HCT116 (cell line): Measurements from ENCODE around the gene NFATC3. TPM values are rescaled to one million over a fixed set of nuclear protein-coding genes. Genes with fewer than 3 reads are reported as not detected.

ENCODE experiments used
- ATAC-seq: fragments of 200-7000 bp; cut with Tn5 transposase; 2 replicates; pipeline ENCODE4 v1.9.1; 2020; ENCODE audit warnings: mild to moderate bottlenecking, moderate library complexity
- BruUV-seq: library from RNA; stranded (reverse); fragments of 400-500 nt; replicated peaks from 2 replicates; lab custom pipeline; 2021; lab: Mats Ljungman, UMichigan
- CTCF ChIA-PET: fragments of 300-600 bp; sonication (Branson Sonifier 250); formaldehyde crosslinking; loops from one replicate; lab custom pipeline; 2021; ENCODE audit warnings: antibody characterized with exemption; lab: Charles Lee
- POLR2A ChIA-PET: fragments of 300-600, 350-600 bp; sonication (Branson Sonifier 250); formaldehyde crosslinking; loops from one replicate; lab custom pipeline; 2021; ENCODE audit warnings: antibody characterized with exemption; lab: Charles Lee
- RAD21 ChIA-PET, 2 experiments: fragments of 300-600 bp; sonication (Branson Sonifier 250); formaldehyde crosslinking; loops; one replicate each; lab custom pipeline; 2023; ENCODE audit warnings: low total read pairs in 2 of 2; ENCODE audit not compliant: uncharacterized antibody in 2 of 2, unreplicated experiment in 2 of 2, low non-redundant PET in 1 of 2; lab: Charles Lee
- DNase-seq: peaks from one replicate; pipeline ENCODE4 v3.0.0-alpha.2; 2010; ENCODE audit warnings: low read depth, low spot score
- H2AFZ ChIP-seq: fragments of 200-600 bp; shearing (Covaris generic), sonication (generic); 2 replicates; pipeline ENCODE4 v1.6.1; 2017; ENCODE audit warnings: low read depth, mixed run types, mixed read lengths, antibody characterized with exemption, low read length; ENCODE audit not compliant: poor library complexity, severe bottlenecking
- H3K27ac ChIP-seq: 2 replicates; pipeline ENCODE4 v1.5.1; 2012; ENCODE audit warnings: low read depth, low read length
- H3K27me3 ChIP-seq: fragments of 200-600 bp; sonication (generic); 2 replicates; pipeline ENCODE4 v1.6.1; 2016; ENCODE audit warnings: mixed run types, low read length, mixed read lengths; ENCODE audit not compliant: insufficient read depth
- H3K36me3 ChIP-seq, 2 experiments: fragments of 200-500 bp in 1 of 2; fragments of 200-600 bp in 1 of 2; sonication (Bioruptor generic) in 1 of 2; sonication (generic) in 1 of 2; 2 replicates each; pipeline versions ENCODE4 v1.5.1 to v1.6.1; 2014 to 2016; ENCODE audit warnings: low read length in 2 of 2, inconsistent platforms in 1 of 2, mixed read lengths in 1 of 2, mixed run types in 1 of 2; ENCODE audit not compliant: insufficient read depth in 2 of 2, control insufficient read depth in 1 of 2
- H3K4me1 ChIP-seq, 2 experiments: fragments of 200-600 bp in 1 of 2; sonication (generic) in 1 of 2; 2 replicates each; pipeline versions ENCODE4 v1.5.1 to v1.6.1; 2012 to 2017; ENCODE audit warnings: low read length in 2 of 2, inconsistent platforms in 1 of 2, mild to moderate bottlenecking in 1 of 2, mixed read lengths in 1 of 2, mixed run types in 1 of 2, moderate library complexity in 1 of 2; ENCODE audit not compliant: insufficient read depth in 2 of 2, control insufficient read depth in 1 of 2
- H3K4me2 ChIP-seq: fragments of 200-600 bp; sonication (generic); 2 replicates; pipeline ENCODE4 v1.6.1; 2017; ENCODE audit warnings: mixed run types, low read length, mixed read lengths
- H3K4me3 ChIP-seq, 2 experiments: fragments of 200-600 bp in 1 of 2; sonication (generic) in 1 of 2; replicated peaks in 1 of 2; 2 replicates each; pipeline ENCODE4 v1.5.1; 2011 to 2016; ENCODE audit warnings: low read length in 2 of 2, control low read depth in 1 of 2, low read depth in 1 of 2, mild to moderate bottlenecking in 1 of 2, mixed read lengths in 1 of 2, mixed run types in 1 of 2
- H3K79me2 ChIP-seq: fragments of 200-600 bp; sonication (generic); 2 replicates; pipeline ENCODE4 v1.6.1; 2017; ENCODE audit warnings: mild to moderate bottlenecking, mixed run types, low read length, moderate library complexity, mixed read lengths; ENCODE audit not compliant: insufficient read depth
- H3K9ac ChIP-seq: fragments of 200-600 bp; sonication (generic); 2 replicates; pipeline ENCODE4 v1.6.1; 2016; ENCODE audit warnings: low read length, mixed read lengths
- H3K9me2 ChIP-seq: fragments of 200-600 bp; sonication (generic), shearing (Covaris generic); 2 replicates; pipeline ENCODE4 v1.6.1; 2017; ENCODE audit warnings: mixed run types, mild to moderate bottlenecking, moderate library complexity; ENCODE audit not compliant: insufficient read depth
- H3K9me3 ChIP-seq, 2 experiments: fragments of 200-500 bp in 1 of 2; fragments of 200-600 bp in 1 of 2; sonication (Bioruptor generic) in 1 of 2; sonication (generic) in 1 of 2; 2 replicates each; pipeline ENCODE4 v1.6.1; 2014 to 2017; ENCODE audit warnings: low read length in 2 of 2, mixed read lengths in 2 of 2, inconsistent platforms in 1 of 2, low read depth in 1 of 2, mild to moderate bottlenecking in 1 of 2, mixed run types in 1 of 2, moderate library complexity in 1 of 2; ENCODE audit not compliant: control insufficient read depth in 1 of 2, insufficient read depth in 1 of 2
- H4K20me1 ChIP-seq: fragments of 200-600 bp; sonication (generic), shearing (Covaris generic); 2 replicates; pipeline ENCODE4 v1.6.1; 2017; ENCODE audit warnings: mixed run types, mild to moderate bottlenecking, moderate library complexity; ENCODE audit not compliant: insufficient read depth
- ATF3 ChIP-seq: IDR thresholded peaks from 2 replicates; pipeline ENCODE4 v1.6.1; 2012
- CBX3 ChIP-seq: IDR thresholded peaks from 2 replicates; pipeline ENCODE4 v1.6.1; 2012; ENCODE audit warnings: low read depth
- CEBPB ChIP-seq: IDR thresholded peaks from 2 replicates; pipeline ENCODE4 v1.6.1; 2012; ENCODE audit warnings: low read depth
- EGR1 ChIP-seq: IDR thresholded peaks from 2 replicates; pipeline ENCODE4 v1.6.1; 2012; ENCODE audit warnings: low read depth
- ELF1 ChIP-seq: IDR thresholded peaks from 2 replicates; pipeline ENCODE4 v1.6.1; 2012; ENCODE audit warnings: low read depth, borderline replicate concordance
- EZH2phosphoT487 ChIP-seq: fragments of 200-600 bp; IDR thresholded peaks from 2 replicates; pipeline ENCODE4 v1.6.1; 2018; ENCODE audit warnings: antibody characterized with exemption, borderline replicate concordance
- FOSL1 ChIP-seq: IDR thresholded peaks from 2 replicates; pipeline ENCODE4 v1.6.1; 2012; ENCODE audit warnings: low read depth
- JUND ChIP-seq: IDR thresholded peaks from 2 replicates; pipeline ENCODE4 v1.6.1; 2012
- POLR2A ChIP-seq: IDR thresholded peaks from 2 replicates; pipeline ENCODE4 v1.7.0; 2011; ENCODE audit warnings: borderline replicate concordance; ENCODE audit not compliant: insufficient read depth, insufficient read length; ENCODE audit errors: extremely low read depth
- POLR2AphosphoS5 ChIP-seq: IDR thresholded peaks from 2 replicates; pipeline ENCODE4 v1.6.1; 2011; ENCODE audit warnings: mild to moderate bottlenecking, low read depth, low read length, moderate library complexity
- RAD21 ChIP-seq: IDR thresholded peaks from 2 replicates; pipeline ENCODE4 v1.6.1; 2012; ENCODE audit warnings: low read depth, mild to moderate bottlenecking
- REST ChIP-seq: IDR thresholded peaks from 2 replicates; pipeline ENCODE4 v1.6.1; 2012; ENCODE audit warnings: low read depth
- SIN3A ChIP-seq: IDR thresholded peaks from 2 replicates; pipeline ENCODE4 v1.6.1; 2012; ENCODE audit warnings: low read depth
- SP1 ChIP-seq: IDR thresholded peaks from 2 replicates; pipeline ENCODE4 v1.6.1; 2012; ENCODE audit warnings: low read depth
- SRF ChIP-seq: IDR thresholded peaks from 2 replicates; pipeline ENCODE4 v1.6.1; 2012; ENCODE audit warnings: low read depth
- TCF7L2 ChIP-seq: IDR thresholded peaks from 2 replicates; pipeline ENCODE4 v1.7.0; 2011; ENCODE audit warnings: borderline replicate concordance, inconsistent platforms; ENCODE audit not compliant: insufficient read depth, insufficient read length; ENCODE audit errors: extremely low read depth
- YY1 ChIP-seq: IDR thresholded peaks from 2 replicates; pipeline ENCODE4 v1.6.1; 2011; ENCODE audit warnings: low read length, low read depth, moderate library complexity, mild to moderate bottlenecking; ENCODE audit not compliant: insufficient replicate concordance; ENCODE audit errors: extremely low read depth
- ZFX ChIP-seq: fragments of 450-650 bp; IDR thresholded peaks from 2 replicates; pipeline ENCODE4 v1.6.1; 2017
- ZNF274 ChIP-seq: fragments of 200-500 bp; sonication (Bioruptor generic); IDR thresholded peaks from 2 replicates; pipeline ENCODE4 v1.6.1; 2014; ENCODE audit warnings: mild to moderate bottlenecking, low read depth, low read length, inconsistent platforms
- intact Hi-C: fragments of 100-400 bp; cut with micrococcal nuclease; formaldehyde crosslinking; loops from 2 replicates; pipeline ENCODE4 v1.10.0; 2022
- total RNA-seq: library from RNA; stranded (reverse); gene quantifications from one replicate; pipeline ENCODE4 v1.2.1, GENCODE V29; 2021; ENCODE audit not compliant: unreplicated experiment
- TF ChIP-seq, protein P1 (sequence below): IDR thresholded peaks from 2 replicates; pipeline ENCODE4 v1.6.1; 2011; ENCODE audit warnings: mild to moderate bottlenecking, low read length, moderate library complexity; ENCODE audit not compliant: insufficient replicate concordance; ENCODE audit errors: extremely low read depth

Gene NFATC3
- total RNA-seq, 1 experiment from 2014 or later: 25.6 TPM

DNA sequence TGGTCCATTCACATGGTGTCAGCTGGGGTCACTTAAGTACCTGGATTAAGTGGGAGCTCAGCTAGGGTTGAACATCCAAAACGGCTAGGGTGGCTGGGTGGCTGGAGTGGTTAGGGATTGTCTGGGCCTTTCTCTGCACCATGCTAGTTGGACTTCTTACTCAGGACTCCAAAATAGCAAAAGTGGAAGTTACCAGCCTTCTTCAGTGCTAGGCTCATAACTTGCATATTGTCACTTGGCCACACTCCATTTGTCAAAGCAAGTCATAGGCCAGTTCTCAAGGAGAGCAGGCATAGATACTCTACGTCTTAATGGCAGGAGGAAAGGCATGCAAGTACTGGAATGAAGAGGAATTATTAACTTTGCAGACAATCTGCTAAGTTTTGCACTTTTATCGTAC is 81.1 kb downstream of the NFATC3 start (continued):
- TF ChIP-seq REST (no peak), SRF (no peak), RAD21 (no peak), JUND (no peak), CBX3 (no peak), ZNF274 (no peak), SIN3A (no peak), POLR2A (no peak), ATF3 (no peak)

- no peak for ATAC-seq
- CTCF ChIA-PET: no interaction called here
- no TSS peak for BruUV-seq
- TF ChIP-seq EZH2phosphoT487 (no peak), JUND (no peak), YY1 (no peak), POLR2AphosphoS5 (no peak), SP1 (no peak), TCF7L2 (no peak), FOSL1 (no peak), ELF1 (no peak), ZNF274 (no peak), ATF3 (no peak), EGR1 (no peak), SIN3A (no peak), RAD21 (no peak), CEBPB (no peak), ZFX (no peak)
- TF ChIP-seq, protein P1, sequence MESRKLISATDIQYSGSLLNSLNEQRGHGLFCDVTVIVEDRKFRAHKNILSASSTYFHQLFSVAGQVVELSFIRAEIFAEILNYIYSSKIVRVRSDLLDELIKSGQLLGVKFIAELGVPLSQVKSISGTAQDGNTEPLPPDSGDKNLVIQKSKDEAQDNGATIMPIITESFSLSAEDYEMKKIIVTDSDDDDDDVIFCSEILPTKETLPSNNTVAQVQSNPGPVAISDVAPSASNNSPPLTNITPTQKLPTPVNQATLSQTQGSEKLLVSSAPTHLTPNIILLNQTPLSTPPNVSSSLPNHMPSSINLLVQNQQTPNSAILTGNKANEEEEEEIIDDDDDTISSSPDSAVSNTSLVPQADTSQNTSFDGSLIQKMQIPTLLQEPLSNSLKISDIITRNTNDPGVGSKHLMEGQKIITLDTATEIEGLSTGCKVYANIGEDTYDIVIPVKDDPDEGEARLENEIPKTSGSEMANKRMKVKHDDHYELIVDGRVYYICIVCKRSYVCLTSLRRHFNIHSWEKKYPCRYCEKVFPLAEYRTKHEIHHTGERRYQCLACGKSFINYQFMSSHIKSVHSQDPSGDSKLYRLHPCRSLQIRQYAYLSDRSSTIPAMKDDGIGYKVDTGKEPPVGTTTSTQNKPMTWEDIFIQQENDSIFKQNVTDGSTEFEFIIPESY: no peak
Measured at GRCh38 chr16:68179196-68179795, 94.1 kb downstream of the NFATC3 start.

More at GRCh38 chr16:68179196-68179795, 94.1 kb downstream of the NFATC3 start:
- RAD21 ChIA-PET: no interaction called here
- no peak for DNase-seq
- H3K4me3 ChIP-seq: no peak overlapping the region
- no peaks in the 10 kb centered on the region for H4K20me1 ChIP-seq
- H3K9ac ChIP-seq: no peak overlapping the region
- POLR2A ChIA-PET: no interaction called here
- H2AFZ ChIP-seq: no peak overlapping the region
- peaks cover 0 to 9% of the 10 kb centered on the region in 2 experiments; a peak in 1 of 4 replicates for H3K36me3 ChIP-seq
- no peaks in the 10 kb centered on the region for H3K9me3 ChIP-seq
- H3K4me1 ChIP-seq: no peaks in the 10 kb centered on the region
- no peaks in the 10 kb centered on the region for H3K9me2 ChIP-seq
- H3K4me2 ChIP-seq: no peak overlapping the region
- H3K79me2 ChIP-seq: no peaks in the 10 kb centered on the region
- intact Hi-C loops: no loop called here
- no peak overlapping the region for H3K27ac ChIP-seq
- no peaks in the 10 kb centered on the region for H3K27me3 ChIP-seq
